BE2C (cell line): ENCODE data around the gene RESF1.
A peak's percentile ranks its signal among the peaks of the same experiment; 100 is the strongest.
"Not testable (repeated sequence)": the region's sequence is repeated elsewhere in the genome, so short reads cannot be mapped to it uniquely, and the experiment has no call there.

Source experiments
- DNase-seq: peaks from one replicate; pipeline ENCODE4 v3.0.0-alpha.2; 2020
- H3K27me3 ChIP-seq: fragments of 250-450 bp; sonication (Bioruptor Pico); 2 replicates; pipeline ENCODE4 v1.5.1; 2020; ENCODE audit warnings: mild to moderate bottlenecking
- H3K36me3 ChIP-seq: fragments of 250-450 bp; sonication (Bioruptor Pico); 2 replicates; pipeline ENCODE4 v1.5.1; 2020; ENCODE audit warnings: mild to moderate bottlenecking
- H3K4me1 ChIP-seq: fragments of 250-450 bp; sonication (Bioruptor Pico); 2 replicates; pipeline ENCODE4 v1.5.1; 2020
- H3K4me3 ChIP-seq: 2 replicates; pipeline ENCODE4 v1.5.1; 2011; ENCODE audit warnings: low read depth, low read length
- H3K9me3 ChIP-seq: fragments of 250-450 bp; sonication (Bioruptor Pico); 2 replicates; pipeline ENCODE4 v1.5.1; 2020
- TF ChIP-seq, protein P1 (sequence below): IDR thresholded peaks from 2 replicates; pipeline ENCODE4 v1.5.1; 2012; ENCODE audit warnings: mild to moderate bottlenecking, low read depth, low read length

The RESF1 gene

DNA sequence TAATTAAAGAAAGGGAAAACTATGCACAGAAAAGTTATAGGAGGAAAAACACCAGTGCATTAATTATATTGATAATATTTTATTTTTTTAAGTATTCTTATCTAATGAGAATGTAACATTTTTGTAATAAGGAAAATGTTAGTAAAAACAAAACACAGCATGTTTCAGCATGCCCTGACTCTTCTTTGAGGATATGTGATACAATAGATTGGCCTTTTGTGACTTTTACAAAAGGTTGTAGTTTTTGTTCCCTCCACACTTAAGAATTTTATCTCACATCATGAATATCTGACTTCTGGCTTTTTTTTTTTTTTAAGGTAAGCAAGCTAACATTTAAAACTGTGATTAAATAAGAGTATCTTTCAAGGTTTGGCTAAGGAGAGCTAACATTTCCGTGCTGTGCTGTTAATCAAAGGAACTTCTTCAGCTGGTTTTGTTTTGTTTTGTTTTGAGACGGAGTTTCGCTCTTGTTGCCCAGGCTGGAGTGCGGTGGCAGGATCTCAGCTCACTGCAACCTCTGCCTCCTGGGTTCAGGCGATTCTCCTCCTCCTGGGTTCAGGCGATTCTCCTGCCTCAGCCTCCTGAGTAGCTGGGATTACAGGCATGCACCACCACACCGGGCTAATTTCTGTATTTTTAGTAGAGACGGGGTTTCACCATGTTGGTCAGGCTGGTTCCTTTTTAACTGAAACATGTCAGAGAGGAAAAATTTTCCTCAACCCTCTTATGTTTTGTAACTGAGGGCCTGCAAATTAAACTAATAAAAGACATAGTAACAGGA is 30.8 kb upstream of the RESF1 start:
- no peak overlapping the region for H3K4me3 ChIP-seq
- no peaks in the 10 kb centered on the region for H3K9me3 ChIP-seq
- H3K4me1 ChIP-seq, result no peaks in the 10 kb centered on the region
- no peaks in the 10 kb centered on the region for H3K36me3 ChIP-seq
- H3K27me3 ChIP-seq, result peaks cover 5% of the 10 kb centered on the region; the same call in 1 of the 2 replicates
- DNase-seq, result no peak
- TF ChIP-seq, protein P1, sequence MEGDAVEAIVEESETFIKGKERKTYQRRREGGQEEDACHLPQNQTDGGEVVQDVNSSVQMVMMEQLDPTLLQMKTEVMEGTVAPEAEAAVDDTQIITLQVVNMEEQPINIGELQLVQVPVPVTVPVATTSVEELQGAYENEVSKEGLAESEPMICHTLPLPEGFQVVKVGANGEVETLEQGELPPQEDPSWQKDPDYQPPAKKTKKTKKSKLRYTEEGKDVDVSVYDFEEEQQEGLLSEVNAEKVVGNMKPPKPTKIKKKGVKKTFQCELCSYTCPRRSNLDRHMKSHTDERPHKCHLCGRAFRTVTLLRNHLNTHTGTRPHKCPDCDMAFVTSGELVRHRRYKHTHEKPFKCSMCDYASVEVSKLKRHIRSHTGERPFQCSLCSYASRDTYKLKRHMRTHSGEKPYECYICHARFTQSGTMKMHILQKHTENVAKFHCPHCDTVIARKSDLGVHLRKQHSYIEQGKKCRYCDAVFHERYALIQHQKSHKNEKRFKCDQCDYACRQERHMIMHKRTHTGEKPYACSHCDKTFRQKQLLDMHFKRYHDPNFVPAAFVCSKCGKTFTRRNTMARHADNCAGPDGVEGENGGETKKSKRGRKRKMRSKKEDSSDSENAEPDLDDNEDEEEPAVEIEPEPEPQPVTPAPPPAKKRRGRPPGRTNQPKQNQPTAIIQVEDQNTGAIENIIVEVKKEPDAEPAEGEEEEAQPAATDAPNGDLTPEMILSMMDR, result no peak

DNA sequence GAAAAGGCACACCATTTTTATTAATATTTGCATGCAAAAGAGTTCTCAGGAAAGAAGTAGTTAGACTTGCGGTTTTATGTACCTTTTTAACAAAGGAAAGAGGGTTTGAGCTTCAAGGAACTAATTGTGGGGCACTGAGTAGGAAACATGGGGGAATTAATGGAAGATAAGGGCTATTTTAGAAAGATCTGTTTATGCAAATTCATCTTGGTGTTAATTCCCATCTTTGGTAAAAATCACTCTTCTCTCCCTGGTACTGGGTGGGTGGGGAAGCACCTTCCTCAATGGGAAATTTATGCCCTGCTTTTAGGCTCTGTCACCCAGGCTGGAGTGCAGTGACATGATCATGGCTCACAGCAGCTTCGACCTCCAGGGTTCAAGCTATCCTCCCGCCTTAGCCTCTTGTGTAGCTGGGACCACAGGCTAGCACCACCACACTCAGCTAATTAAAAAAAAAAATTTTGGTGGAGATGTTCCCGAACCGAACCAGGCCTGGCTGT is 30.1 kb upstream of the RESF1 start:
- Histone ChIP-seq H3K9me3 (no peaks in the 10 kb centered on the region), H3K4me3 (no peak overlapping the region), H3K36me3 (no peaks in the 10 kb centered on the region), H3K4me1 (no peaks in the 10 kb centered on the region), H3K27me3 (peaks cover 5% of the 10 kb centered on the region; the same call in 1 of the 2 replicates)
- TF ChIP-seq, protein P1, result no peak
- no peak for DNase-seq

DNA sequence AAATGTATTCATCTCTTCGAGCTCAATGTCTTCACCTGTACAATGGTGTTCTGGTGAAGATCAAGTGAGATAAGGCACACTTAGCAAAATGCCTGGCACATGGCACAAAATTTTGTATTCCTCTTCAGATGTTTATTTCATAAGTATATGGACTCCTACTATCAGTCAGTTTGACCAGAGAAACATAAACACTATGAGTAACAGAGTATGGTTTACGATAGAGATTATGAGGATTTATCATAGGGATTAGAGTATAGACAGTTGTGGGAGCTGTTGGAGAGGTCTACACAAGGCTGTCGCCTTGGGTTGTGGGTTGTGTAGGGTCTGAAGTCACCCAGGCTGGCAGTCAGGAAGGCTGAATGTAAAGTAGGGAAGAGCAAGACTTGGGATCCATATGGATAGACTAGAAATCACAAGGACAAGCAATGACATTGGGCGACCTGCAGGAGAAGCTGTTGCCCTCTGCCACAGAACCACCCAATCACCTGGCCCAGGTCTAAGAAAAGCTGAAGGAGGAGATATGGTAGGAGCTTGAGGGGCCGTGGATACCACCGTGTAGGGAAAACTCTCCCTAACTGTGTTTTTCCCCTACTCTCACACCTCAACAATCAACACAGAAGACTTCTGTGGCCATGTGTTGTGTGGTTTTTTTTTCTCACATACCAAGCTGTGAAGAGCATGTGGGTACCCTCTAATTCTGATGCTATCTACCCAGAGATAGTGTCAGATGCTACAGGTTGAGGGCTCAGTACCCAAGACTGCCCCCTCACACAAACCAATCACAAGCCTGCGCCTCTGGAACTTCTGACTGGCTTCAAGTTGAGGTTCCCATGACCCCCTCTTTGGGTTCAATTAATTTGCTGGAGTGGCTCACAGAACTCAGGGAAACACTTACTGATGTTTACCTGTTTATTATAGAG is 27.2 kb upstream of the RESF1 start:
- Histone ChIP-seq H3K4me3 (no peak overlapping the region), H3K4me1 (no peaks in the 10 kb centered on the region), H3K36me3 (no peaks in the 10 kb centered on the region), H3K27me3 (peaks cover 5% of the 10 kb centered on the region; the same call in 1 of the 2 replicates), H3K9me3 (no peaks in the 10 kb centered on the region)
- DNase-seq, result no peak
- TF ChIP-seq, protein P1, result 0 out of 2 replicates have a peak, but pooled peaks have one; percentile 5

DNA sequence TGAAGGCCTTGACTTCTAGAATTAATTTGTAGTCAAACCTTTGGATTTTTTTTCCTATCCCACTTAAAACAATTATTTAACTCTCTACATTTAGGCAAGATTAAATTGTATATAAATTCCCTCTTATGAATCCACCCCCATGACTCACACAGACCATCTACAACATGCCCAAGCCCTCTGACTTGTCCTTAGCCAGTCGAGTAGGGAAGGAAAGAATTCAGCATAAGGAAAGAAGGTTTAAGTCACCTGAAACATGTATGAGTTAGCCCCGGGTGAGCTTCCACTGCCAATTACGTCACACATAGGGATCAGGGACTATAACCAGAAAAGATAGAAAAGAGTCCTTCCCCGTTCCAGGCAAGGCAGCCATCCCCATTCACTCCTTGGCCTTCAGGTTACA is 14.9 kb upstream of the RESF1 start:
- no peak overlapping the region for H3K4me3 ChIP-seq
- no peaks in the 10 kb centered on the region for H3K27me3 ChIP-seq
- no peaks in the 10 kb centered on the region for H3K4me1 ChIP-seq
- no peaks in the 10 kb centered on the region for H3K36me3 ChIP-seq
- H3K9me3 ChIP-seq, result no peaks in the 10 kb centered on the region
- DNase-seq, result no peak
- TF ChIP-seq, protein P1, result no peak

- H3K9me3 ChIP-seq, result no peaks in the 10 kb centered on the region
- no peaks in the 10 kb centered on the region for H3K27me3 ChIP-seq
- DNase-seq, result no peak
- H3K4me3 ChIP-seq, result no peak overlapping the region
- H3K36me3 ChIP-seq, result no peaks in the 10 kb centered on the region
- H3K4me1 ChIP-seq, result no peaks in the 10 kb centered on the region
- TF ChIP-seq, protein P1, result no peak
These were observed 11.2 kb upstream of the RESF1 start for GRCh38 chr12:31947971-31948370.

GRCh38 chr12:31948697-31949359 is 10.4 kb upstream of the RESF1 start:
- not testable (repeated sequence) for H3K36me3 ChIP-seq, H3K4me1 ChIP-seq, H3K27me3 ChIP-seq, H3K4me3 ChIP-seq, DNase-seq, H3K9me3 ChIP-seq
